GM18519 (cell line): ENCODE measurements around the gene SERPINF2.
"Not testable (repeated sequence)": the region's sequence is repeated elsewhere in the genome, so short reads cannot be mapped to it uniquely, and the experiment has no call there.

ENCODE experiments used
- ATAC-seq: cut with Tn5 transposase; IDR thresholded peaks from one replicate; pipeline ENCODE4 v1.9.1; 2021; ENCODE audit warnings: mild to moderate bottlenecking, moderate library complexity; ENCODE audit not compliant: unreplicated experiment, low FRiP score

Gene SERPINF2

DNA sequence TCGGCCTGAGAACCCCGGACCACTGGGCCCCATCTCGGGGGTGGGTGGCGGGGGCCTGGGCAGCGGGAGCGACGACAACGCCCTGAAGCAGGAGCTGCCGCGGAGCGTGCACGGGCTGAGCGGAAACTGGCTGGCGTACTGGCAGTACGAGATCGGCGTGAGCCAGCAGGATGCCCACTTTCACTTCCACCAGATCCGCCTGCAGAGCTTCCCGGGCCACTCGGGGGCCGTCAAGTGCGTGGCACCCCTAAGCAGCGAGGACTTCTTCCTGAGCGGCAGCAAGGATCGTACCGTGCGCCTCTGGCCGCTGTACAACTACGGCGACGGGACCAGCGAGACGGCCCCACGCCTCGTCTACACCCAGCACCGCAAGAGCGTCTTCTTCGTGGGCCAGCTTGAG, 8.9 kb upstream of the SERPINF2 start:
- ATAC-seq: no peak

DNA sequence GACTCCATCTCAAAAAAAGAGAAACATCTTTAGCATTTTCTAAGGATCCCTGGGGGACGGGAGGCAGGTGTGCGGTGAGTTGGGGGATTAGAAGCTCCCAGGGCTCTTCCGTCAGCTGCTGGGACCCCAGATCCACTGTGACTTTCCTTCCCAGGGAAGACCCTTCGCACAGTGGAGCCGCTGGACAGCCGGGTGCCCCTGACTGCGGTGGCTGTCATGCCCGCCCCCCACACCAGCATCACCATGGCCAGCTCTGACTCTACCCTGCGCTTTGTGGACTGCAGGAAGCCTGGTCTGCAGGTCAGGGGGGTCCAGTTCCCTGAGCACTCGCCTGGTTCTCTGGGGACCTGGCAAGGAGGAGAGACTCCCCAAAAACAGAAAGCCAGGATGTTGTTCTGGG, 7.3 kb upstream of the SERPINF2 start:
- no peak for ATAC-seq

DNA sequence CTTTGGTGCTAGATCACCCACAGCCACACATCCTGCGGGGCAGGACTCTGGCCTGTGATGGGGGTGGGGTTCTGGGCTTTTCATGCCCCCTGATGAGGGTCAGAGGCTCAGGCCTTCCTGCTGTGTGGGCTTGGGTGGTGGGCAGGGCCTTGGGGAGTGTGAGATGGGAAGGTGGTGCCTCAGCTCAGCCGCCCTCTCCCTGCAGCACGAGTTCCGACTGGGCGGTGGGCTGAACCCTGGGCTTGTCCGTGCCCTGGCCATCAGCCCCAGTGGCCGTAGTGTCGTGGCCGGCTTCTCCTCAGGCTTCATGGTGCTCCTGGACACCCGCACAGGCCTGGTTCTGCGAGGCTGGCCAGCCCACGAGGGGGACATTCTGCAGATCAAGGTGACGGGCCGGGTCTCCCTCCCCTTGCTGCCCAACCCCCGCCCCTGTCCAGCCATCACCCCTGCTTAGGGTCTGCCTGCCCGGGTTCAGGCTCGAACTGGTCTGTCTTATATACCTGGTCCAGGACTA, 6.8 kb upstream of the SERPINF2 start:
- ATAC-seq: no peak

DNA sequence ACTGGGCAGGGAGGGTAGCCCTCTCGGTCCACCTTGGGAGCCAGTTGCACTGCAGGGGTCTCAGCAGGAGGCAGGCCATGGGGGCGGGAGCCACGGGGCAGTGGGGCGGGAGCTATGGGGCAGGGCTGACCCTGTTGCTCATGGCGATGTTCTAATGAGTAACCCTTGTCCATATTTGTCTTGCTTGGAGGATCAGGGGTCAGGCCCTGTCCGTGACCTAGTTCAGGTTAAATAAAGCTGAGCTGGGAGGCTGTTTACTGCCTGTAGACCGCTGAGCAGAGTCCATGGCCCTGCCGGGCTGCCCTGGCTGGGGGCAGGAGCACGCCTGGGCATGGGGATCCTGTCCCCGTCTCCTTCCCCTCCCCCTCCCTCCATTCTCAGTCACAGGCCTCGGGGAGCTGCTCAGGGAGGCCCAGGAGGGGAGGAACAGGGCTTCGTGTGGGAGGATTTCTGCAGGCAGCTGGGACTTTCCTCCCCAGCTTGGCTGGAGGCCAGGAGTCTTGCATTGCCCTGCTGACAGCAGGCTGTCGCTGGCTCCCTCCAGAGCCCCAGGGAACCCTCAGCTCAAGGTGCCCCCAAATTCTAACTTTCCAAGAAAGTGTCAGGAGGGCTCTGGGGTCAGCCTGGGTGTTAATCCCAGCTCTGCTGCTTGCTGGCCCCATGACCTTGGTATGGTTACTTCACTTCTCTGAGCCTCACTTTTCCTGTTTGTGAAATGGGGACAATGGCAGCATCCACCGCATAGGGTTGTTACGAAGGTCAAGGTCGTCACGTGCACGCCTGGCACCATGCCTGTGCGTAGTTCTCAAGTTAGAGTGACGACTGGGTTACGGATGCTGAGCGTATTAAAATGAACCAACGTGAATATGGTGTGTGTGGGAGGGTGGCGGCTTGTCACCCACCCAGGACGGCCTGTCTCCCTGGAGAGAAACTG, 6.1 kb upstream of the SERPINF2 start:
- ATAC-seq: no peak

DNA sequence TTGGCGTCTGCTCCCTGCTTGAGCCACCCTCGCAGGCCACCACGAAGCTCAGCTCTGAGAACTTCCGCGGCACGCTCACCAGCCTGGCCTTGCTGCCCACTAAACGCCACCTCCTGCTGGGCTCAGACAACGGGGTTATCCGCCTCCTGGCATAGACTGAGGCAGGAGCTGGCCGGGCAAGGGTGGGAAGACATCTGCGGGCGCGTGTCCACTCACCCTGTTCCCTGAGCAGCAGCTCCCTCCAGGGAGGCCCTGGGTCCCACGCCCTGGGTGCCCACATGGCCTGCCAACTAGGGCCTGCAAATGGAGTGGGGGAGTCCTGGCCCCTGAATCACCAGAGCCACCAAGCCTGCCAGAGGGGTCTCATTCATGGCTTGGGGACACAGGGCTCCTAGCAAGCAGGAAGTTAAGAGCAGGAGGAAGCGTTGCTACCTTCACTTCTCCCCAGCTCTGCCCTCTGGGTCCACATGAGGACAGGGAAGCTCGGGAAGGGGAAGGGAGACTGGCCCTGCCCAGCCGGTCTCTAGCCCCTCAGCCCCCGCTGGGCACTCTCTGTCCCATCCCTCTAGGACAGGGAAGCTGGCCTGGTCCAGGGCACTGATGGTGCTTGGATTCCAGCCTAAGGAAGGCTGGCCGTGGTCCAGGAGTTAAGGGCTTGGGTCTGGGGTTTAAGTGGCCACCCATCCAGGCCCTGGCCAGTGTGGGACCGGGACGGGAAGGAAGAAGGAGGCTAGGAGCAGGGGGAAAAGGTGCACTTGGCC, 5.0 kb upstream of the SERPINF2 start:
- no peak for ATAC-seq

DNA sequence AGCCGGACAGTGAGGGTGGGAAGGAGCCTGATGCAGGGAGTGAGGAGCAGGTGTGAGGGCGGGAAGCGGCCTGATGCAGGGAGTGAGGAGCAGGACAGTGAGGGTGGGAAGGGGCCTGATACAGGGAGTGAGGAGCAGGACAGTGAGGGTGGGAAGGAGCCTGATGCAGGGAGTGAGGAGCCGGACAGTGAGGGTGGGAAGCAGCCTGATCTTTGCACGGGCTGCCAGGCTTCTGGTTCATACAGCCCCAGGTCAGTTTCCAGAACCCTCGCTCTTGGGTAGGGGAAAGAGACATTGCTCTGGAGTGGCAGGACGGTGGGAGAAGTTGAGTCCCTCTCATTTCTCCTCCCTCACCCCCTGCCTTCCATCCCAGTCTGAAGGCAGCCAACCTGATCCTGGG, 772 bp upstream of the SERPINF2 start:
- ATAC-seq: not testable (repeated sequence)

DNA sequence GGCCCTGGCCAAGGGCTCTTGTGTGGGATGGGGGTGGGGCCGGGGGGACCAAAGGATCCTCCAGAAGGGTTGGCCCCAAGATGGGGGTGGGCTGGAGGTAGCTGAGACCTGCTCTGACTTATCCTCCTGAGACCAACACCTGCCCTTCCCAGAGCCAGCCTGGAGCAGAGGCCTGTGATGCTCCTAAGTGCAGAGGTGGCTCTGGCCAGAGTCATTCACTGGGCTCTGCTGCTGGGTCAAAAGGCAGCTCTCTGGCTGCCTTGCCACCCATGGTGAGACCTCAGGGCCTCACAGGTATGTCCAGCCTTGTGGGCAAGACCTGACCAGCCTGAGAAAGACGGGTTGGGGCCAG, 393 bp downstream of the SERPINF2 start:
- no peak for ATAC-seq

DNA sequence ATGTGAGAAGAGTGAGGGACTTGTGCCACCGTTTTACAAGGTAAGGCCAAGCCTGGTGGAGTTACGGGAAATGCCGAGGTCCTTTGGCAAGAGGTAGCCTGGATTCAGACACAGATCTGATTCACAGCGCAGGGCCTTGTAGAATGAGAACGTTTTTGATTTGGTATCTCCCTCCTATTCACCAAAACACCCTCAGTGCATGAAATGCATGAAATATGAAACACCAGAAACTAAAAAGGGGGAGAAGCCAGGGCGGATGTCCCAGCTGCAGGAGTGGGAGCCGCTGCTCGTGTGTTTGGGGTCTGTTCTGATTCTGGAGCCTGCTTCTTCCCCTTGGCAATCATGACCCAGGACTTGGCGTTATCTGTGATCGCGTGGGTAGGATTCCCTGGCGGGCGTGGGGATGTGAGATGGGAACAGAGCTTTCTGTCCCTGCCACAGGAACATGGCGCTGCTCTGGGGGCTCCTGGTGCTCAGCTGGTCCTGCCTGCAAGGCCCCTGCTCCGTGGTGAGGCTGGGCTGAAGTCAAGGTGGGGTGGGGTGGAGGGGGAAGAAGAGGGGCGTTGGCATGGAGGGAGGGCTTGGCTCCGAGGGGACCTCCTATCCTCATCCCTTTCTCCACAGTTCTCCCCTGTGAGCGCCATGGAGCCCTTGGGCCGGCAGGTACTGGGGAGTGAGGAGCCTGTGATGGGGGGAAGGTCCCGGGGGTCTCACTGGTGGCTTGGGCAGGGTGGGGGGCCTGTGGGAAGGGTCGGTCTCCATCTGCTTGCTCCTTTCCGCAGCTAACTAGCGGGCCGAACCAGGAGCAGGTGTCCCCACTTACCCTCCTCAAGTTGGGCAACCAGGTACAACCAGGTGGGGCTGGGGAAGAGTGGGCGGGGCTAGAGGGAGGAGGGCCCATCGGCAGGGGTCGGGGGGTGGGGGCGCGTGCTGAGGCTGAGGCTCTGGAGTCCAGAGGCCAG, 2.2 kb downstream of the SERPINF2 start:
- no peak for ATAC-seq

DNA sequence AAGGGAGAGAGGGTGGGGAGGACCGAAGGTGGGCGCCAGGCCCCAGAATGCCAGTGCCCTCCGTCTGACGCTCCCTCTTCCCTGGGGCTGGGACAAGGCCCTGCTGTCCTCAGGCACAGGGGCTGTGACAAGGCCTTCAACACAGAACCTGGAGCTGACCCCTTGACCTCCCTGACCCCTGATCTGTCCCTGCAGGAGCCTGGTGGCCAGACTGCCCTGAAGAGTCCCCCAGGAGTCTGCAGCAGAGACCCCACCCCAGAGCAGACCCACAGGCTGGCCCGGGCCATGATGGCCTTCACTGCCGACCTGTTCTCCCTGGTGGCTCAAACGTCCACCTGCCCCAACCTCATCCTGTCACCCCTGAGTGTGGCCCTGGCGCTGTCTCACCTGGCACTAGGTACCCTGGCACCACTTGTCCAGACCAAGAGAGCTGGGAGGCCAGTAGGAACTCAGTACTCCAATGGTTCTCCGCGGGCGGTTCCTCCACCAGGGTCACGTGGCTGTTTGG, 2.9 kb downstream of the SERPINF2 start:
- no peak for ATAC-seq

DNA sequence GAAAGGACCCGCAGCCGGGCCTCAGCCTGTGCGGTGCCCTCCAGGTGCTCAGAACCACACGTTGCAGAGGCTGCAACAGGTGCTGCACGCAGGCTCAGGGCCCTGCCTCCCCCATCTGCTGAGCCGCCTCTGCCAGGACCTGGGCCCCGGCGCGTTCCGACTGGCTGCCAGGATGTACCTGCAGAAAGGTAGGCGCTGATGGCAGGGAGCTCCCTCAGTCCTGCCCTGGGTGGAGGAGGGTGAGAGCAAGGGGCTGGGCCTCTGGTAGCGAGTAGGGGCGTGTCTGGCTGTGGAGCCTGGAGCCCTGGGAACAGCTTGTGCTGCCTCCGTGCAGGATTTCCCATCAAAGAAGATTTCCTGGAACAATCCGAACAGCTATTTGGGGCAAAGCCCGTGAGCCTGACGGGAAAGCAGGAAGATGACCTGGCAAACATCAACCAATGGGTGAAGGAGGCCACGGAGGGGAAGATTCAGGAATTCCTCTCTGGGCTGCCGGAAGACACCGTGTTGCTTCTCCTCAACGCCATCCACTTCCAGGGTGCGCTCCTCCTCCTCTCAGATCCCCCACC, 4.4 kb downstream of the SERPINF2 start:
- ATAC-seq: no peak

DNA sequence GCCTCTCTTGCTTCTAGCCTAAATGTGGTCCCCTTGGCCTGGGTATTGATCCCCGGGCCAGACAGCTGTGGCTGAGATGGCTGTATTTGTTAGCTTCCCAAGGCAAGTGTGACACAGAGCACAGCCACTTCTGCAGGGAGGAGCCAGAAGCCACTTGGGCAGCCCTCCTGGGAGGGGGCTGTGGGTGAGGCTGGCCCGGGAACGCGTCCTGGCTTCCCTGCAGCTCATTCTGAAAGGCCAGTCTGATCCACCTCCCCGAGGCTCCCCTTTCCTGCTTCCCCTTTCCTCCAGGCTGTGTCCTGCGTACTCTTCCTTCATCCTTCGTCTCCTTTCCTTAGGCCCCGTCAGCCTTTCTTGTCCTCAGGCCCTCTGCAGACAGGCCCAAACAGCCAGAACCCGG, 8.0 kb downstream of the SERPINF2 start:
- no peak for ATAC-seq

DNA sequence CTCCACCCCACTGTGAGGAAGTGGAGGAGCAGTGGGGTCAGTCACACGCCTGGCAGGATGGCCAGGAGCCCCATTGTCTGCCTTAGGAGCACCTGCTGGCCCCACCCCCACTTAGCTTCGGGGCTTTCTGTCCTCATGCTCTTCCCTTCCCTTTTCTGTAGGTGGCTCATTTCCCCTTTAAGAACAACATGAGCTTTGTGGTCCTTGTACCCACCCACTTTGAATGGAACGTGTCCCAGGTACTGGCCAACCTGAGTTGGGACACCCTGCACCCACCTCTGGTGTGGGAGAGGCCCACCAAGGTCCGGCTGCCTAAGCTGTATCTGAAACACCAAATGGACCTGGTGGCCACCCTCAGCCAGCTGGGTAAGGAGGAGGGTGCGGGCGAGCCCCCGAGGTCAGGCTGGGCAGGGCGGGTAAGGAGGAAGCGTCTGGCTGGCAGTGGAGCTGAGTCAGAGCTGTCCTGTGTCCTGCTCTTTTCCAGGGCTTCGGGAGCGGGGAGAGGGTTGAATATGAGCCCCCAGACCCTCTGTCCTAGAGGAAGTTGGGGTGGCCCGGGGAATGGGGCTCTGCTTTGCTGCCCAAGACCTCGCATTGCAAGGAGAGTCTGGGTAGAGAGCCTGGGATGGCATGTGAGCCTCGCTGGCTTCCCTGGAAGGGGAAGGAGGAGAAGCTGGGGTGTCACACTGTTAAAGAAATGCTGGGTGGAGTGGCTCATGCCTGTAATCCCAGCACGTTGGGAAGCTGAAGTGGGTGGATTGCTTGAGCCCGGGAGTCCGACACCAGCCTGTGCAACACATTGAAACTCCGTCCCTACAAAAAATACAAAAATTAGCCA, 10.0 kb downstream of the SERPINF2 start:
- no peak for ATAC-seq

DNA sequence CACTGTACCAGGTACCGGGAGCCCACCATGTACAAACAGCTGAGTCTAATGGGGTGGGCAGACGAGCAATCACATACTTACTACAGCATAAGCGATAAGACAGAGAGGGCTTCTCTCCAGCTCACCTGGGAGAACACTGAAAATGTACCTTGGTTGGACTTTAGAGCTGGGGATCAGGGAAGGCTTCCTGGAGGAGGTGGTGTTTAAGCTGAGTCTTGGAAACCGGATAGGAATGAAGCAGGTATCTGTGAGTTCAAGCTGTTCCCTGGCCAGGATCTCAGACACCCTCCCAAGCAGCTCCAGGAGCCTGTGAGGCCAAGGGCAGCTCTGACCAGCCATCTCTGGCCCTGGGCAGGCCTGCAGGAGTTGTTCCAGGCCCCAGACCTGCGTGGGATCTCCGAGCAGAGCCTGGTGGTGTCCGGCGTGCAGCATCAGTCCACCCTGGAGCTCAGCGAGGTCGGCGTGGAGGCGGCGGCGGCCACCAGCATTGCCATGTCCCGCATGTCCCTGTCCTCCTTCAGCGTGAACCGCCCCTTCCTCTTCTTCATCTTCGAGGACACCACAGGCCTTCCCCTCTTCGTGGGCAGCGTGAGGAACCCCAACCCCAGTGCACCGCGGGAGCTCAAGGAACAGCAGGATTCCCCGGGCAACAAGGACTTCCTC, 11.2 kb downstream of the SERPINF2 start:
- no peak for ATAC-seq

DNA sequence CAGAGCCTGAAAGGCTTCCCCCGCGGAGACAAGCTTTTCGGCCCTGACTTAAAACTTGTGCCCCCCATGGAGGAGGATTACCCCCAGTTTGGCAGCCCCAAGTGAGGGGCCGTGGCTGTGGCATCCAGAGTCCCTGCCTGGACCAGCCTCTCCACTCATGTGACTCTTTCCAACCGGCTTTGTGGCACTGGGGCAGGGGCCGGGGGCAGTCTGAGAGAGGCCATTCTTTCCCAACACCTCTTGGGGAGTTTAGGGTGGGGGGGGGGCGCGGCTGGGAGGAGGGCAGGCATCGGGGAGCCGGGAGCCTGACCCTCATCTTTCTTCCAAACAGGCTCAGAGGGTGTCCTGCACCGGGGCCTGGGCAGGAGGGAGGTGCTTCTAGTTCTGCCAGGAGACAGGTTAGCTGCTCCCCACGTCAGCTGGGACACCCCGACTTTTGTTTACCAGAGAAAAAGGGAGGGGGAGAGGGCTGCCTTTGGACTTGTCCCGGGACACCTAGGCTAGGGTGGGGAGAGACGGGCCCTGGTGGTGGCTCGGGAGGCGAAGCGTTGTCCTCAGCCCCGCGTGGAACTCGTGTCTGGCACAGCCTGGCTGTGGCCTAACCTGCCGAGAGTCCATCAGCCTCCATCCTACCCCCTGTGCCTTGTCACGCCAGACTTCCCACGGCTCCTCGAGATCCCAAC, 11.9 kb downstream of the SERPINF2 start:
- ATAC-seq: no peak

DNA sequence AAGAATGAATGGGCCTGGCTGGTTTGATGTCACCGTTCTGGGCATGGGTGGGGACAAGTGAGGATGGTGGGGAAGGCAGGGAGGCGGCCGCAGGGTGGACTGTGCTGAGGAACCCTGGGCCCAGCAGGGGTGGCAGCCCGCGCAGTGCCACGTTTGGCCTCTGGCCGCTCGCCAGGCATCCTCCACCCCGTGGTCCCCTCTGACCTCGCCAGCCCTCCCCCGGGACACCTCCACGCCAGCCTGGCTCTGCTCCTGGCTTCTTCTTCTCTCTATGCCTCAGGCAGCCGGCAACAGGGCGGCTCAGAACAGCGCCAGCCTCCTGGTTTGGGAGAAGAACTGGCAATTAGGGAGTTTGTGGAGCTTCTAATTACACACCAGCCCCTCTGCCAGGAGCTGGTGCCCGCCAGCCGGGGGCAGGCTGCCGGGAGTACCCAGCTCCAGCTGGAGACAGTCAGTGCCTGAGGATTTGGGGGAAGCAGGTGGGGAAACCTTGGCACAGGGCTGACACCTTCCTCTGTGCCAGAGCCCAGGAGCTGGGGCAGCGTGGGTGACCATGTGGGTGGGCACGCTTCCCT, 12.7 kb downstream of the SERPINF2 start:
- ATAC-seq: no peak

DNA sequence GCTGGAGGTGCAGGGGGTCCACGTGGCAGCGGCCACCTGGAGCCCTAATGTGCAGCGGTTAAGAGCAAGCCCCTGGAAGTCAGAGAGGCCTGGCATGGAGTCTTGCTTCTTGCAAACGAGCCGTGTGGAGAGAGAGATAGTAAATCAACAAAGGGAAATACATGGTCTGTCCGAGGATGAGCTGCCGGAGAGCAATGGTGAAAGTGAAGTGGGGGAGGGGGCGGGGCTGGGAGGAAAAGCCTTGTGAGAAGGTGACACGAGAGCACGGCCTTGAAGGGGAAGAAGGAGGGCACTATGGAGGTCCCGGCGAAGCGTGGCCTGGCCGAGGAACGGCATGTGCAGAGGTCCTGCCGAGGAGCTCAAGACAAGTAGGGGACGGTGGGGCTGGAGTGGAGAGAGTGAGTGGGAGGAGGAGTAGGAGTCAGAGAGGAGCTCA, 13.2 kb downstream of the SERPINF2 start:
- no peak for ATAC-seq

DNA sequence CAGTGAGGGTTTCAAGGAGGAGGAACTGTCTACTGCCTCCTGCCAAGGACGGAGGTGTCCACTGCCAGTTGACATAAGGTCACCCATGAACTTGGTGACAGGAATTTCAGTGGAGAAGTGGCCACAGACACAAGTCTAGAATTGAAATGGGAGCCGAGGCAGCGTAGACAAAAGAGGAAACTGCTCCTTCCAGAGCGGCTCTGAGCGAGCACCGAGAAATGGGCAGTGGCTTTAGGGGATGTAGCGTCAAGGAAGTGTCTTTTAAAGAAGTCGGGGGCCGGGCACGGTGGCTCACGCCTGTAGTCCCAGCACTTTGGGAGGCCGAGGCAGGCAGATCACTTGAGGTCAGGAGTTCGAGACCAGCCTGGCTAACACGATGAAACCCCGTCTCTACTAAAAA, 16.1 kb downstream of the SERPINF2 start:
- ATAC-seq: no peak

DNA sequence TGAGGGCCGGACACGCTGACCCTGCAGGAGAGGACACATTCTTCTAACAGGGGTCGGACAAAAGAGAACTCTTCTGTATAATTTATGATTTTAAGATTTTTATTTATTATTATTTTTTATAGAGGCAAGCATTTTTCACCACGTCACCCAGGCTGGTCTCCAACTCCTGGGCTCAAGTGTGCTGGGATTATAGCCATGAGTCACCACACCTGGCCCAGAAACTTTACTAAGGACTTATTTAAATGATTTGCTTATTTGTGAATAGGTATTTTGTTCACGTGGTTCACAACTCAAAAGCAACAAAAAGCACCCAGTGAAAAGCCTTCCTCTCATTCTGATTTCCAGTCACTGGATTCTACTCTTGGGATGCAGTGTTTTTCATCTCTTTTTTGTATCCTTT, 16.9 kb downstream of the SERPINF2 start:
- ATAC-seq: no peak
